OCI-M2 (cell line): ENCODE data around the gene SYK.

Experiments
- DNase-seq: peaks from one replicate; lab custom pipeline; 2025; ENCODE audit not compliant: unreplicated experiment; lab: John Stamatoyannopoulos, UW

SYK gene

GRCh38 chr9:90901933-90902332, 100.3 kb downstream of the SYK start:
- DNase-seq, result no peak

- no peak for DNase-seq
These were observed 102.3 kb downstream of the SYK start for GRCh38 chr9:90903766-90904424.

GRCh38 chr9:90904706-90905478, 103.3 kb downstream of the SYK start:
- DNase-seq, result no peak

GRCh38 chr9:90905822-90906221, 104.2 kb downstream of the SYK start:
- DNase-seq, result no peak

GRCh38 chr9:90906316-90907055, 104.9 kb downstream of the SYK start:
- no peak for DNase-seq

- no peak for DNase-seq
These were observed 105.4 kb downstream of the SYK start for GRCh38 chr9:90907056-90907445.

- DNase-seq, result no peak
These were observed 106.2 kb downstream of the SYK start for GRCh38 chr9:90907790-90908189.

GRCh38 chr9:90909225-90909624, 107.6 kb downstream of the SYK start:
- no peak for DNase-seq

- no peak for DNase-seq
These were observed 108.2 kb downstream of the SYK start for GRCh38 chr9:90909747-90910283.

GRCh38 chr9:90914196-90914595, 112.6 kb downstream of the SYK start:
- no peak for DNase-seq

- no peak for DNase-seq
These were observed 113.4 kb downstream of the SYK start for GRCh38 chr9:90914868-90915483.

GRCh38 chr9:90915693-90916092, 114.1 kb downstream of the SYK start:
- DNase-seq, result no peak

GRCh38 chr9:90916147-90916734, 114.6 kb downstream of the SYK start:
- no peak for DNase-seq

GRCh38 chr9:90919883-90920282, 118.3 kb downstream of the SYK start:
- no peak for DNase-seq

GRCh38 chr9:90921104-90921503, 119.5 kb downstream of the SYK start:
- DNase-seq, result no peak

GRCh38 chr9:90921969-90922368, 120.3 kb downstream of the SYK start:
- DNase-seq, result no peak

- DNase-seq, result no peak
These were observed 124.1 kb downstream of the SYK start for GRCh38 chr9:90925581-90926257.

GRCh38 chr9:90926936-90927335, 125.3 kb downstream of the SYK start:
- DNase-seq, result no peak

GRCh38 chr9:90927496-90927895, 125.9 kb downstream of the SYK start:
- no peak for DNase-seq

- DNase-seq, result no peak
These were observed 128.0 kb downstream of the SYK start for GRCh38 chr9:90929626-90930025.
